ENCODE results near the gene FRMD8.

FRMD8 gene

GRCh38 chr11:65375012-65375411 lies 11.4 kb upstream of the FRMD8 start:
- no peak for DNase-seq (ENCODE audit: low spot score)

- DNase-seq (ENCODE audit: low spot score): no peak
Measured at GRCh38 chr11:65376138-65376713, 10.2 kb upstream of the FRMD8 start.

- no peak for DNase-seq (ENCODE audit: low spot score)
Measured at GRCh38 chr11:65377036-65377435, 9.4 kb upstream of the FRMD8 start.

DNA sequence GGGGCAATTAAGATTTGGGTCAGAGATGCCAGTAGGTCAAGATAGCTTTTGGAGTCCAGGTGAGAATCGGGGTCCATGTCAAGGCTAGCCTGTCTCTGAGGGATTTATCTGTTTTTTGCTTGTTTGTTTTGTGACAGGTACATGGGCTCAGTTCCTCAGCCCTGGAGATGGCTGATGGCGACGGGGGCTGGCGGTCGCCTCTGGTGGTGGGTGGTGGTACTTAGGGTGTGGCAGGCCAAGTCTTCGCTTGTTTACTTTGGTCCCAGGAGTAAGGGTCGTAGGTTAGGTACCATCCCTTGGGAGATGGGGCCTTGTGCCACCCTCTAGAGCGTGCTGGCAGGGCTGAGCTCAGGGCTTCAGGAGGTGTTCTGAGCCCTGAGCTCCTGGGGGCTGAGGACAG lies 8.7 kb upstream of the FRMD8 start:
- DNase-seq (ENCODE audit: low spot score): no peak

- DNase-seq (ENCODE audit: low spot score): no peak
Measured at GRCh38 chr11:65378208-65378927, 8.1 kb upstream of the FRMD8 start.

- DNase-seq (ENCODE audit: low spot score): no peak
Measured at GRCh38 chr11:65378928-65379638, 7.4 kb upstream of the FRMD8 start.

GRCh38 chr11:65379698-65380459 lies 6.6 kb upstream of the FRMD8 start:
- no peak for DNase-seq (ENCODE audit: low spot score)

GRCh38 chr11:65380460-65381119 lies 5.8 kb upstream of the FRMD8 start:
- no peak for DNase-seq (ENCODE audit: low spot score)

- peak; percentile 64 for DNase-seq (ENCODE audit: low spot score)
Measured at GRCh38 chr11:65381716-65382032, 4.8 kb upstream of the FRMD8 start.

DNA sequence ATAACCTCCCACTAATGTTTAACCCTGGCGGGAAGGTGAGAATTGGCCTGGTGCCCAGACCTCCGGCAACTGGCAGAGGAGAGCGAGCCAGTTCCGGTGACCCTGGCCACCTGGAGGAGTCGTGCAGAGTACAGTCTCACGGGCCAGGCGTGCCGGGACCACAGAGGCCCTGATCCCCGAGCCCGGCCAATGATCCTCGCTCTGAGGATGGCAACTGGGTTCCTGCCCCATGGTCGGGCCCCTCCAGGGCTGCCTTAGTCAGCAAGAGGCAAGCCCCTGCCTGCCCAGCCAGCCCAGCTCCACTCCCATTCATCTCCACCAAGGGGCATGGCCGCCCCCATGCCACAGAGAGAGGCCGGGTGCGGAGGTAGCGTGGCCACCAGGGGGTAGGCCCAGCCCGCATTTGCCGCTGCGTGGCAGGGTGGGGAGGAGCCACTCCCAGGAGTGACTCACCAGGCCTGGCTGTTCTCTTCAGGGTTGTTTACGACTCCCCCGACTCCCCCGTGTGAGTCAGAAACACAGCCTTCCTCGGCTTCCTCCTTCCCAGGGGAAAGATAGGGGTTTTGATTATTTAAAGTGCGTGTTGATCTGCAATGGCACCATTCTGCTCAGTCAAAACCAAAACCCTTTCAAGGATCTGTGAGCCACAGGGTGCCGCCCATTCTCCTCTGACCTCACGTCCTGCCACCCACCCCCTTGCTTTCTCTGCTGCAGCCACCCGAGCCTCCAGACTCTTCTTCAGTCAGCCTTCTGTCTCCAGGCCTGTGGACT lies 4.2 kb upstream of the FRMD8 start, which contains the start of gene SLC25A45:
TSS of gene SLC25A45 (minus strand) at position 614 of the 771 bp plus-strand sequence. CDS start 695 bp downstream, outside the sequence.
- DNase-seq (ENCODE audit: low spot score): peak; percentile 93

DNA sequence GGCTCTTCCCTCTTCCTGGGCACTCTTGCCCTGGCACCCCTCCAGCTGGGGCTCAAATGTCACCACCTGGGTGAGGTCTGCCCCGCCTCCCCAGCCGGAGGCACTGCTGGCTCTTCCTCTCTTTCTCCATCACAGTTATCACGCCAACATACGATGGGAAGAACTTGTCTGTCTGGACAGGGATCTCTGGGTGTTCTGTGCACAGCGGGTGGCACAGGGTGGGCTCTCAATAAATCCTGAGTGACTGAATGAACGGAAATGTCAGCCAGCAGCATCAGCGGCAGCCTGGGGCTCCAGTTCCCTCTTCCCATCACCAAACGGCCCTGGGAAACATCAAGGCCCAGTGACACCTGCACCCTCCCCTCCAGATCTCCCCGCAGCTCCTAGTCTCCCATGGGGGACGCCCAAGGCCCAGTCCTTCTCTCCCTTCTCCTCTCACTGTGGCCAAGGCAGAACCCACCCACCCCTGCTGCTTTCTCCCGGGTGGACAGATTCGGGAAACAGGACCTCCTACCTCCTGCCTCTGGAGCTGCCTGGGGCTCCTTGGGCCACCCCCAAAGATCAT lies 3.6 kb upstream of the FRMD8 start:
- no peak for DNase-seq (ENCODE audit: low spot score)

DNA sequence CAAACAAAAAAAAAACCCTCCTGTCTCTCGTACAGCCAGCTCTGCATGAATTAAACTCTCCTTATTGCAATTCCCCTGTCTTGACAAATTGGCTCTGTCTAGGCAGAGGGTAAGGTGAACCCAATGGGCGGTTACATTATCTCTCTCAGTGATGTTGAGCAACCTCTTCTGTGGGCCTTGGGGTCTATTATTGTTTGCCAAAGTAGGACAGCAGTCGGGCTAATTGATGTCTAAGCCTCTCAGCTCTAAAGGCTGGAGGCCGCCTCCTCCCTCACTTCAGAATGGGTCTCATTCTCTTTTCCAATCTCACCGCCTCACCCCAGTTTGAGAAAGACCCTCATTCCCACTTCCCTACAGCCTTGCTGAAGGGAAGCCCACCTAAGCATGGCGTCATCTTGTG lies 2.7 kb upstream of the FRMD8 start:
- DNase-seq (ENCODE audit: low spot score): no peak

DNA sequence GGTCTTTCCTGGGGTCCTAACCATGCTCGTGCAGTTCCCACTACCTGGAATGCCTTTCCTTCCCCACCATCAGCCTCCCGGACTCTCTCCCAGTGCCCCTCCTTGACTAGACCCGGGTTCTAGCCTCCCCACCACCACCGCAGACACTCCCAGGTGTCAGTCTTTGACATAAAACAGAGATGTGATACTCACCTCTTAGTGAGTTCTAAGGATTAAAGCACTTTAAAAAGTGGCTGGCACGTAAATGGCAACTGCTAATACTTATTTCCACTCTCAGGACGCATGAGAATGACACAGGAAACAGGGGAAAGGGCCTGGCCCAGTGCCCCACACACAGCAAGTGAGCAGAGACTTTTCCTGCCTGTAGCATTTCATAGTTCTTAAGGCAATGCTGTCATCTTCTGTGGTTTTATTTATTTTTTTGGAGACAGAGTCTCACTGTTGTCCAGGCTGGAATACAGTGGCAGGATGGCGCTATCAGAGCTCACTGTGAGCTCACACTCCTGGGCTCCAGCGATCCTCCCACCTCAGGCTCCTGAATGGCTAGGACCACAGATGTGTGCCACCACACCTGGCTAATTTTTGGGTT lies 2.0 kb upstream of the FRMD8 start:
- no peak for DNase-seq (ENCODE audit: low spot score)

GRCh38 chr11:65388731-65389130 lies 2.3 kb downstream of the FRMD8 start:
- DNase-seq (ENCODE audit: low spot score): no peak

DNA sequence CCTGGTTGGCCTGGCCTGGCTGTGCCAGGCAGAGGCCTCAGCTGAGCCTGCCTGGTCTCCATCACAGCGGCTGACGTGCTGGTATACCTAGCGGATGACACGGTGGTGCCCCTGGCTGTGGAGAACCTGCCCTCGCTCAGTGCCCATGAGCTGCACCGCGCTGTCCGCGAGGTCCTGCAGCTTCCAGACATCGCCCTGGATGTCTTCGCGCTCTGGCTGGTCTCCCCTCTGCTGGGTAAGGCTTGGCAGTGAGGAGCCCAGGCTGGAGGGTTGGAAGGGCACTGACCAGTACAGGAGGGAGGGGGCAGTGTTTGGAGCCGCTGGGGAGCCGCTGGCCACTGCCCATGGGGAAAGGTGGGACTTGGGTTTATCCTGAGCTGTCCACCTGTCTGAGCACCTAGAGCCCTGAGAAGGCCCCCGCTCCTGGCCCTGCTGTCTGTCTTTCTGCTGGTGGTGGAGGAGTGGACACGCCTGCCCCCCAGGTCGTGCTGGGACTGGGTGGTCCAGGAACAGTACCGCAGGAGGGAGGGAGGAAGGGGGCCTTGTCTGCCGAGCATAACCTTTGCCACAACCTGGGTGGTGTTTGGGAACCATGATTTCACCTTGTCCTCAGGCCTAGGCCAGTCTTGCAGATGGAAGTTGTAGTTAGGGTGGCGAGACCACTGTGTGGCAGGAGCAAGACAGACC lies 3.0 kb downstream of the FRMD8 start:
- no peak for DNase-seq (ENCODE audit: low spot score)

GRCh38 chr11:65390099-65390941 lies 3.9 kb downstream of the FRMD8 start:
- DNase-seq (ENCODE audit: low spot score): peak; percentile 58

DNA sequence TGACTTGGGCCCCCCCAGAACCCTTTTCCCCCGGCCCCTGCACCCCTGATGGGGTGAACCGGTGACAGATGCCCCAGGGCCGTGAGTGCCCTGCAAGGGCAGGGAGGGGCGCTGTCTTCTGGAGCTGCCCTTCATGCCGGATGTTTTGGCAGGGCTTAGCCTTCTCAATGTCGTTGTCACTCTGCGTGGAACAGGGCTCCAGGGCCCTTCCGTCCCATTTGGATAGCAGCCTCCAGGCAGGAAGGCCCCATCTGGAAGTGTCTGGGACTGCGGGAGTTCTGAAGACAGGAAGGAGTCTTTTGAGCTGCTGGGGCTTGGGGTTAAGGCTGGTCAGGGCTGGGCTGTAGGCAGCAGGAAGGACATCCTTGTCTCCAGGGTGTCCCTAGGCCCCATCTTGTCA lies 4.6 kb downstream of the FRMD8 start:
- DNase-seq (ENCODE audit: low spot score): peak; percentile 82

DNA sequence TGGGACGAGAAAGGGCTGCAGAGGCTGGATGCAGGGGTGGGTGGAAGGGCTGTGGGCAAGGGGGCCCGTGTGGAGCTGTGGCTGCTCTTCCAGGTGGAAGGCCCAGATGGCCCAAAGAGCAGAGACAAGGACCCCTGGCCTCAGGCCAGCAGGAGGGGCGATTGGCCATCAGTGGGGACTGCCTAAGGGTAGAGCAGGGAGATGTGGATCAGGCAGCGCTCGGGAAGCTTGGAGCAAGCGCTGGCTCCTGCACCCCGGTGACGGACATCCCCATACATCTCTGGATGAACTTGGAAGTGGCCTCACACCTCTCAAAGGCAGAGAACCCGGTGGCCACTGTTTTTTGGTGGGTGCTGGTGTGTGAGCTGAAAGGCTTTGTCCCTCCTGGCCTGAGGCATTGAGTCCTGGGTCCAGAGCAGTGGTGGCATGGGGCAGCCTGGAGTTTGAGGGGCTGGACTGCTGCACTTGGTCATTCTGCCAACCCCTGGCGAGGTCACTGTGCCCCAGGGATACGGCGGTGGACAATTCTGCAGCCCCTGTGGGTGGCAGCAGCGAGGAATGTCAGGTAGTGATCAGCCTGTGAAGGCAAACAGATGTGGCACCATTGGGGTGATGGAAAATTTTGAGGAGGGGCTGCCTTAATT lies 5.9 kb downstream of the FRMD8 start:
- DNase-seq (ENCODE audit: low spot score): no peak

DNA sequence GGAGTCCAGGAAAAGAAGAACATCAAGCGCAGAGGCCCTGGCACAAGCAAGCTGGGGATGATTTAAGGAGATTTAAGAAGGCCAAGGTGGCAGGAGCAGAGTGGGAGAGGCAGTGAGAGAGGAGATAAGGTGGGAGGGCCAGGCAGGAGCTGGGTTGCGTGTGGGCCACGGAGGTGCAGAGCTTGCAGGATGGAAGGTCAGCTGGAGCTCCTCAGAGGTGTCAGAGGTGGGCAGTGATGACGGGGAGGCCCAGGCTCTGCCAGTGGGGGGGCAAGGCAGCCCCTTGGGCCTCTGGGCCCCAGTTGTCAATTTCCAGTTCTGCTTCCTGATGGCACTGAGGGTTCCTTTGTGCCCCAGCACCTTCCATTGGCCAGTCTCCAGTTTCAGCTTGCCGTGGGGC lies 6.5 kb downstream of the FRMD8 start:
- no peak for DNase-seq (ENCODE audit: low spot score)
